OCI-LY7 (cell line): ENCODE measurements around the gene CRADD.

Experiments
- CTCF ChIP-seq: fragments of 200-600 bp; sonication (generic); conservative IDR thresholded peaks from 2 replicates; pipeline ENCODE4 v1.5.1; 2014; ENCODE audit warnings: mild to moderate bottlenecking, antibody characterized with exemption, low read length, moderate library complexity, mixed read lengths
- EZH2phosphoT487 ChIP-seq: fragments of 200-600 bp; sonication (generic); IDR thresholded peaks from 2 replicates; pipeline ENCODE4 v1.6.1; 2018; ENCODE audit warnings: low read depth, borderline replicate concordance, mild to moderate bottlenecking, mixed run types, antibody characterized with exemption, low read length, moderate library complexity, mixed read lengths

DNA sequence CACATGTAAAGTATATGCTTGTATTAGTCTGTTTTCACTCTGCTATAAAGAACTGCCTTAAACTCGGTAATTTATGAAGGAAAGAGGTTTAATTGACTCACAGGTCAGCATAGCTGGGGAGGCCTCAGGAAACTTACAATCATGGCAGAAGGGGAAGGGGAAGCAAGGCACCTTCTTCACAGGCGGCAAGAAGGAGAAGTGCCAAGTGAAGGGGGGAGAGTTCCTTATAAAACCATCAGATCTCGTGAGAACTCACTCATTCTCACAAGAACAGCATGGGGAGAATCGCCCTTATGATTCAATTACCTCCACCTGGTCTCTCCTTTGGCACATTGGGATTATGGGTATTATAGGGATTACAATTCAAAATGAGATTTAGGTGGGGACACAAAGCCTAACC, 241.7 kb downstream of the CRADD start:
- TF ChIP-seq CTCF (no peak), EZH2phosphoT487 (no peak)
